H1 (cell line): ENCODE data around the gene SAFB2. TPM values are rescaled to one million over a fixed set of nuclear protein-coding genes. Genes with fewer than 3 reads are reported as not detected.

ENCODE experiments used
- CTCF ChIA-PET: fragments of 300-600 bp; sonication (Branson Sonifier 250); formaldehyde crosslinking; loops from one replicate; lab custom pipeline; 2021; ENCODE audit not compliant: partially characterized antibody; lab: Charles Lee
- POLR2A ChIA-PET: fragments of 300-600 bp; sonication (Branson Sonifier 250); formaldehyde crosslinking; loops from one replicate; lab custom pipeline; 2021; ENCODE audit warnings: inconsistent platforms; ENCODE audit not compliant: partially characterized antibody; lab: Charles Lee
- DNase-seq, 2 experiments: peaks; one replicate each; pipeline versions ENCODE4 v3.0.0 to v3.0.0-alpha.2; 2010 to 2022; ENCODE audit warnings: low spot score in 2 of 2, low read depth in 1 of 2, mixed read lengths in 1 of 2
- FAIRE-seq: peaks from 2 replicates; lab custom pipeline; 2011; peaks lifted over from hg19 to GRCh38; lab: Jason Lieb, UNC
- H2AFZ ChIP-seq: 2 replicates; pipeline ENCODE4 v1.8.1; 2012; ENCODE audit warnings: low read length, inconsistent platforms
- H2AK5ac ChIP-seq: 2 replicates; pipeline ENCODE4 v1.6.1; 2013; ENCODE audit warnings: low read depth, low read length
- H2BK120ac ChIP-seq: replicated peaks from 2 replicates; pipeline ENCODE3; 2013; ENCODE audit warnings: low read depth, low read length, inconsistent platforms
- H2BK12ac ChIP-seq: 2 replicates; pipeline ENCODE4 v1.6.1; 2013; ENCODE audit warnings: low read depth, low read length
- H2BK15ac ChIP-seq: 2 replicates; pipeline ENCODE4 v1.6.1; 2013; ENCODE audit warnings: low read length
- H2BK20ac ChIP-seq: 2 replicates; pipeline ENCODE4 v1.6.1; 2013; ENCODE audit warnings: low read length
- H2BK5ac ChIP-seq: 2 replicates; pipeline ENCODE4 v1.6.1; 2013; ENCODE audit warnings: low read depth, low read length
- H3K14ac ChIP-seq: 2 replicates; pipeline ENCODE4 v1.6.1; 2013; ENCODE audit warnings: inconsistent platforms; ENCODE audit not compliant: insufficient read length
- H3K18ac ChIP-seq: 2 replicates; pipeline ENCODE4 v1.6.1; 2013; ENCODE audit warnings: low read length; ENCODE audit errors: extremely low read depth
- H3K23ac ChIP-seq: 2 replicates; pipeline ENCODE4 v1.6.1; 2013; ENCODE audit warnings: inconsistent platforms; ENCODE audit not compliant: insufficient read length
- H3K23me2 ChIP-seq: 2 replicates; pipeline ENCODE4 v1.6.1; 2013; ENCODE audit warnings: low read depth, low read length
- H3K27ac ChIP-seq: 2 replicates; pipeline ENCODE4 v1.6.1; 2011; ENCODE audit warnings: low read depth, low read length, inconsistent platforms
- H3K27me3 ChIP-seq, 4 experiments: replicated peaks in 1 of 4; 1 replicate in 1 of 4; 2 replicates in 3 of 4; pipeline versions ENCODE4 v1.6.1 to v1.8.1; 2011 to 2013; ENCODE audit warnings: low read length in 3 of 4, mild to moderate bottlenecking in 3 of 4, inconsistent platforms in 2 of 4, mixed read lengths in 2 of 4, moderate library complexity in 1 of 4; ENCODE audit not compliant: control insufficient read depth in 3 of 4, insufficient read depth in 3 of 4; ENCODE audit errors: extremely low read depth in 1 of 4
- H3K36me3 ChIP-seq, 4 experiments: 2 replicates each; pipeline versions ENCODE4 v1.6.1 to v1.8.1; 2011 to 2013; ENCODE audit warnings: mild to moderate bottlenecking in 4 of 4, low read length in 3 of 4, moderate library complexity in 2 of 4, control low read depth in 1 of 4, inconsistent platforms in 1 of 4; ENCODE audit not compliant: insufficient read depth in 4 of 4, control insufficient read depth in 2 of 4
- H3K4ac ChIP-seq: replicated peaks from 2 replicates; pipeline ENCODE3; 2013; ENCODE audit warnings: low read length, low read depth, mixed read lengths, inconsistent platforms; ENCODE audit not compliant: insufficient read length
- H3K4me1 ChIP-seq, 4 experiments: replicated peaks in 1 of 4; 1 replicate in 1 of 4; 2 replicates in 3 of 4; pipeline versions ENCODE4 v1.6.1 to v1.8.1; 2011 to 2013; ENCODE audit warnings: low read length in 3 of 4, inconsistent platforms in 2 of 4, mixed read lengths in 1 of 4; ENCODE audit not compliant: insufficient read depth in 4 of 4, control insufficient read depth in 3 of 4
- H3K4me2 ChIP-seq, 2 experiments: 2 replicates each; pipeline versions ENCODE4 v1.6.1 to v1.8.1; 2011 to 2013; ENCODE audit warnings: low read depth in 2 of 2, low read length in 2 of 2, control low read depth in 1 of 2, inconsistent platforms in 1 of 2, mild to moderate bottlenecking in 1 of 2; ENCODE audit not compliant: insufficient read depth in 1 of 2
- H3K4me3 ChIP-seq, 4 experiments: fragments of 200-600, 300-600 bp in 1 of 4; sonication (generic), shearing (Covaris generic), sonication (Bioruptor Twin) in 1 of 4; 2 replicates each; pipeline versions ENCODE4 v1.5.1 to v1.8.1; 2011 to 2016; ENCODE audit warnings: low read length in 4 of 4, low read depth in 3 of 4, control low read depth in 2 of 4, inconsistent platforms in 2 of 4, mild to moderate bottlenecking in 2 of 4, mixed read lengths in 1 of 4, moderate library complexity in 1 of 4; ENCODE audit not compliant: insufficient read depth in 2 of 4; ENCODE audit errors: extremely low read depth in 1 of 4
- H3K56ac ChIP-seq: replicated peaks from 2 replicates; pipeline ENCODE3; 2013; ENCODE audit warnings: low read depth, mild to moderate bottlenecking, mixed read lengths, low read length, inconsistent platforms; ENCODE audit not compliant: insufficient read length
- H3K79me1 ChIP-seq: 2 replicates; pipeline ENCODE4 v1.6.1; 2013; ENCODE audit warnings: low read depth, low read length, control low read depth
- H3K79me2 ChIP-seq, 2 experiments: 2 replicates each; pipeline versions ENCODE4 v1.6.1 to v1.8.1; 2012 to 2013; ENCODE audit warnings: low read length in 2 of 2, mild to moderate bottlenecking in 2 of 2, inconsistent platforms in 1 of 2; ENCODE audit not compliant: insufficient read depth in 2 of 2, control insufficient read depth in 1 of 2
- H3K9ac ChIP-seq, 4 experiments: replicated peaks in 1 of 4; 1 replicate in 1 of 4; 2 replicates in 3 of 4; pipeline versions ENCODE4 v1.6.1 to v1.8.1; 2011 to 2013; ENCODE audit warnings: low read depth in 3 of 4, low read length in 3 of 4, control low read depth in 2 of 4, mild to moderate bottlenecking in 2 of 4, moderate library complexity in 2 of 4, inconsistent platforms in 1 of 4; ENCODE audit errors: extremely low read depth in 1 of 4
- H3K9me3 ChIP-seq, 2 experiments: 2 replicates each; pipeline versions ENCODE4 v1.6.1 to v1.8.1; 2012 to 2013; ENCODE audit warnings: mild to moderate bottlenecking in 2 of 2, moderate library complexity in 2 of 2, control low read depth in 1 of 2, inconsistent platforms in 1 of 2, low read depth in 1 of 2, low read length in 1 of 2, mixed read lengths in 1 of 2; ENCODE audit not compliant: insufficient read depth in 2 of 2
- H4K20me1 ChIP-seq, 2 experiments: replicated peaks in 1 of 2; 2 replicates each; pipeline versions ENCODE3 to v1.8.1; 2011 to 2013; ENCODE audit warnings: inconsistent platforms in 2 of 2, low read length in 2 of 2, mild to moderate bottlenecking in 1 of 2; ENCODE audit not compliant: insufficient read depth in 2 of 2, control insufficient read depth in 1 of 2
- H4K5ac ChIP-seq: 2 replicates; pipeline ENCODE4 v1.6.1; 2013; ENCODE audit warnings: low read length, low read depth, mixed read lengths, inconsistent platforms; ENCODE audit not compliant: insufficient read length
- H4K8ac ChIP-seq: 2 replicates; pipeline ENCODE4 v1.8.0; 2013; ENCODE audit warnings: mild to moderate bottlenecking, moderate library complexity, low read length, inconsistent platforms; ENCODE audit not compliant: insufficient read depth; ENCODE audit errors: extremely low read depth
- H4K91ac ChIP-seq: replicated peaks from 2 replicates; pipeline ENCODE3; 2013; ENCODE audit warnings: low read length, mixed read lengths, inconsistent platforms; ENCODE audit not compliant: insufficient read length
- BACH1 ChIP-seq: IDR thresholded peaks from 2 replicates; pipeline ENCODE4 v1.6.1; 2012; ENCODE audit warnings: low read length, improper control_type of control experiment
- CEBPB ChIP-seq: IDR thresholded peaks from 2 replicates; pipeline ENCODE4 v1.6.1; 2012; ENCODE audit warnings: low read depth, low read length
- EGR1 ChIP-seq: IDR thresholded peaks from 2 replicates; pipeline ENCODE4 v1.6.1; 2011; ENCODE audit warnings: low read depth, low read length, borderline replicate concordance
- EP300 ChIP-seq, 2 experiments: IDR thresholded peaks; 1 replicate in 1 of 2; 2 replicates in 1 of 2; pipeline ENCODE4 v1.6.1; 2011 to 2012; ENCODE audit warnings: low read depth in 2 of 2, low read length in 2 of 2, mild to moderate bottlenecking in 2 of 2, borderline replicate concordance in 1 of 2, inconsistent platforms in 1 of 2, moderate library complexity in 1 of 2
- KDM1A ChIP-seq: fragments of 200-600, 300-600 bp; sonication (generic); IDR thresholded peaks from 2 replicates; pipeline ENCODE4 v1.7.1; 2016; ENCODE audit warnings: mild to moderate bottlenecking, low read length, borderline replicate concordance
- KDM5A ChIP-seq: fragments of 200-600 bp; IDR thresholded peaks from 2 replicates; pipeline ENCODE4 v1.7.1; 2012; ENCODE audit warnings: mild to moderate bottlenecking, low read length, inconsistent platforms, mixed read lengths
- NRF1 ChIP-seq: IDR thresholded peaks from 2 replicates; pipeline ENCODE4 v1.6.1; 2011; ENCODE audit warnings: mild to moderate bottlenecking, low read depth, low read length, improper control_type of control experiment
- POU5F1 ChIP-seq: IDR thresholded peaks from 2 replicates; pipeline ENCODE4 v1.6.1; 2011; ENCODE audit warnings: low read depth, mild to moderate bottlenecking, low read length, moderate library complexity
- SIN3A ChIP-seq, 2 experiments: IDR thresholded peaks in 1 of 2; conservative IDR thresholded peaks in 1 of 2; 2 replicates each; pipeline ENCODE4 v1.6.1; 2011 to 2012; ENCODE audit warnings: low read length in 2 of 2, improper control_type of control experiment in 1 of 2, low read depth in 1 of 2, mild to moderate bottlenecking in 1 of 2
- SIX5 ChIP-seq: IDR thresholded peaks from 2 replicates; pipeline ENCODE4 v1.6.1; 2011; ENCODE audit warnings: mild to moderate bottlenecking, low read depth, low read length
- SP2 ChIP-seq: IDR thresholded peaks from 2 replicates; pipeline ENCODE4 v1.6.1; 2012; ENCODE audit warnings: mild to moderate bottlenecking, low read length, inconsistent platforms
- SRF ChIP-seq: IDR thresholded peaks from 2 replicates; pipeline ENCODE4 v1.6.1; 2011; ENCODE audit warnings: mild to moderate bottlenecking, low read depth, low read length, moderate library complexity
- TAF1 ChIP-seq: IDR thresholded peaks from 2 replicates; pipeline ENCODE4 v1.6.1; 2011; ENCODE audit warnings: mild to moderate bottlenecking, low read depth, low read length
- YY1 ChIP-seq: IDR thresholded peaks from 2 replicates; pipeline ENCODE4 v1.6.1; 2011; ENCODE audit warnings: low read depth, mild to moderate bottlenecking, low read length
- WGBS, 2 experiments: shearing (Covaris generic) in 1 of 2; methylation state at CpG; one replicate each; pipeline versions ENCODE4 v1.1.6 to v1.1.7; 2013 to 2015; ENCODE audit warnings: low lambda C conversion rate in 2 of 2, mixed read lengths in 2 of 2, inconsistent platforms in 1 of 2, low coverage in 1 of 2, missing lambda C conversion rate in 1 of 2; ENCODE audit not compliant: insufficient replicate concordance in 2 of 2, insufficient coverage in 1 of 2, insufficient read length in 1 of 2; ENCODE audit errors: extremely low coverage in 1 of 2, missing lambda C conversion rate in 1 of 2; 5-methylcytosine and 5-hydroxymethylcytosine counted together
- polyA plus RNA-seq, 7 experiments: library from polyadenylated mRNA; depleted of rRNA in 3 of 7; stranded (reverse) in 5 of 7; unstranded in 2 of 7; fragments of >200 nt in 5 of 7; fragments of 200-250 nt in 2 of 7; gene quantifications; 1 replicate in 5 of 7; 2 replicates in 1 of 7; 4 replicates in 1 of 7; pipeline versions ENCODE4 v1.2.1 to v1.2.3, GENCODE V29; 2011 to 2013; ENCODE audit warnings: missing spikeins in 2 of 7, mixed read lengths in 2 of 7
- total RNA-seq: library from RNA; stranded (reverse); fragmentation: NEBNext Ultra II Directional; extraction: Animal tissue kit (Norgen Biotek cat#: 25700); gene quantifications from 2 replicates; pipeline ENCODE4 v1.2.1, GENCODE V29; 2021
- TF ChIP-seq, protein P1 (sequence below): IDR thresholded peaks from 2 replicates; pipeline ENCODE4 v1.6.1; 2012; ENCODE audit warnings: inconsistent platforms

SAFB2 gene
- total and polyA plus RNA-seq, 2 of the 8 experiments (the other 6 are each of a cell fraction or from before 2014, with no cell fraction given): 14.8 to 63.8 TPM

DNA sequence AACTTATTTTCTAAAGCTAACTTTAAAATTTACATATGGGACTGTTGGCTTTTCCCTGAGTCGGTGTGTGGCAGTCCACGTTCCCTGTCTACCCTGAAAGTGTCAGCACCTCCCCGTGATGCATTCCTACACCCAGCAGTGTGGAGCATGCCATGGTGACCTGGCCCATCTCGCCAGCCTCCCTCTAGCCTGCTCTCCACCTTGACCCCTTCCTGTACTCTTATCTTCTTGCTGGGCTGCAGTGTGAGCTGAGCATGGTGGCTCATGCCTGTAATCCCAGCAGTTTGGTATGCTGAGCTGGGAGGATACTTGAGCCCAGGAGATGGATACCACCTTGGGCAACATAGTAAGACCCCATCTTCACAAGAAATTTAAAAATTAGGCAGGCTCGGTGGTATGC is 32.4 kb upstream of the SAFB2 start:
- no peak overlapping the region for H3K56ac ChIP-seq
- H3K9ac ChIP-seq: no peak overlapping the region
- no peak overlapping the region for H3K4me3 ChIP-seq
- H2BK20ac ChIP-seq: no peak overlapping the region
- H2BK120ac ChIP-seq: no peak overlapping the region
- no peak overlapping the region; the same call in 1 of the 2 replicates for H2BK5ac ChIP-seq
- no peak overlapping the region for H2AK5ac ChIP-seq
- no peak overlapping the region for H3K14ac ChIP-seq
- FAIRE-seq (no peak), DNase-seq (no peak)
- POLR2A ChIA-PET: interaction anchor here (1.1 to 1.2 kb wide), 3 partner anchors 13 to 58 kb away, joined by 3 to 4 read pairs (median 3); partner anchors contain the start of gene RPL36
- peaks cover 43 to 87% (median 73%) of the 10 kb centered on the region in 4 experiments for H3K36me3 ChIP-seq
- H2BK12ac ChIP-seq: no peak overlapping the region
- H2BK15ac ChIP-seq: no peak overlapping the region
- H3K4ac ChIP-seq: no peak overlapping the region
- no peak overlapping the region for H4K8ac ChIP-seq
- no peak overlapping the region for H4K91ac ChIP-seq
- WGBS, 2 experiments: 89% methylated on average over 5 of the region's 5 CpGs; no CpG with 5 or more reads in 1 of the 2 experiments
- H3K27ac ChIP-seq: no peak overlapping the region
- H3K79me2 ChIP-seq: no peaks in the 10 kb centered on the region
- H4K20me1 ChIP-seq: peaks cover 0 to 6% of the 10 kb centered on the region in 2 experiments
- no peaks in the 10 kb centered on the region for H3K23me2 ChIP-seq
- no peak overlapping the region for H4K5ac ChIP-seq
- H3K4me2 ChIP-seq: no peak overlapping the region
- H3K9me3 ChIP-seq: no peaks in the 10 kb centered on the region
- no peak overlapping the region for H3K23ac ChIP-seq
- no peak overlapping the region for H3K18ac ChIP-seq
- no peaks in the 10 kb centered on the region for H3K4me1 ChIP-seq
- no peaks in the 10 kb centered on the region for H3K27me3 ChIP-seq
- H2AFZ ChIP-seq: no peak overlapping the region
- no peaks in the 10 kb centered on the region; the same call in 1 of the 2 replicates for H3K79me1 ChIP-seq
- CTCF ChIA-PET: interaction anchor here (0.7 to 1.1 kb wide), 3 partner anchors 10 to 59 kb away, joined by 3 to 5 read pairs (median 3); partner anchors contain the start of gene RPL36
- TF ChIP-seq KDM5A: no peak
- no peak for TF ChIP-seq YY1
- TF ChIP-seq SRF: no peak
- TF ChIP-seq BACH1: no peak
- no peak for TF ChIP-seq KDM1A
- no peak for TF ChIP-seq TAF1
- no peak for TF ChIP-seq EGR1
- TF ChIP-seq SIN3A (conservative IDR thresholded peaks at IDR 0.05 in 1 of 2, IDR thresholded peaks at IDR 0.05 in 1 of 2; ENCODE audit: low read depth in 1 of 2, low read length in 2 of 2): no peak
- TF ChIP-seq SP2: no peak
- no peak for TF ChIP-seq EP300 (IDR thresholded peaks at IDR 0.05; ENCODE audit: borderline replicate concordance in 1 of 2, low read depth in 2 of 2, low read length in 2 of 2)
- no peak for TF ChIP-seq NRF1
- TF ChIP-seq POU5F1: no peak
- TF ChIP-seq SIX5: no peak
- TF ChIP-seq CEBPB: no peak
- TF ChIP-seq, protein P1, sequence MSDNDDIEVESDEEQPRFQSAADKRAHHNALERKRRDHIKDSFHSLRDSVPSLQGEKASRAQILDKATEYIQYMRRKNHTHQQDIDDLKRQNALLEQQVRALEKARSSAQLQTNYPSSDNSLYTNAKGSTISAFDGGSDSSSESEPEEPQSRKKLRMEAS: no peak
